CD4-positive, alpha-beta T cell treated with Interleukin-4 for 4 hours (primary cell): ENCODE results near the gene OLFML2B.
A peak's percentile ranks its signal among the peaks of the same experiment; 100 is the strongest.

Source experiments
- DNase-seq: peaks from one replicate; pipeline ENCODE4 v3.0.0-alpha.2; 2020

The OLFML2B gene

GRCh38 chr1:161973924-161974845 lies 49.5 kb downstream of the OLFML2B start:
- no peak for DNase-seq

GRCh38 chr1:161972828-161973227 lies 50.8 kb downstream of the OLFML2B start:
- no peak for DNase-seq

GRCh38 chr1:161970633-161971032 lies 53.0 kb downstream of the OLFML2B start:
- DNase-seq = no peak

- no peak for DNase-seq
Observed at GRCh38 chr1:161970036-161970435, 53.6 kb downstream of the OLFML2B start.

- no peak for DNase-seq
Observed at GRCh38 chr1:161966067-161966466, 57.6 kb downstream of the OLFML2B start.

GRCh38 chr1:161962091-161962887 lies 61.4 kb downstream of the OLFML2B start:
- DNase-seq = peak; percentile 25

GRCh38 chr1:161958425-161958824 lies 65.2 kb downstream of the OLFML2B start:
- DNase-seq = no peak

- DNase-seq = no peak
Observed at GRCh38 chr1:161956930-161957329, 66.7 kb downstream of the OLFML2B start.

GRCh38 chr1:161956097-161956496 lies 67.6 kb downstream of the OLFML2B start:
- DNase-seq = no peak

GRCh38 chr1:161955606-161956005 lies 68.1 kb downstream of the OLFML2B start:
- DNase-seq = no peak

- no peak for DNase-seq
Observed at GRCh38 chr1:161954466-161954865, 69.2 kb downstream of the OLFML2B start.

GRCh38 chr1:161954050-161954449 lies 69.6 kb downstream of the OLFML2B start:
- no peak for DNase-seq

- no peak for DNase-seq
Observed at GRCh38 chr1:161953256-161953920, 70.3 kb downstream of the OLFML2B start.

GRCh38 chr1:161952607-161953172 lies 71.0 kb downstream of the OLFML2B start:
- DNase-seq = no peak

- no peak for DNase-seq
Observed at GRCh38 chr1:161951646-161952045, 72.0 kb downstream of the OLFML2B start.

GRCh38 chr1:161950377-161950776 lies 73.3 kb downstream of the OLFML2B start:
- no peak for DNase-seq

GRCh38 chr1:161949548-161949947 lies 74.1 kb downstream of the OLFML2B start:
- DNase-seq = no peak

- no peak for DNase-seq
Observed at GRCh38 chr1:161948435-161948834, 75.2 kb downstream of the OLFML2B start.

- no peak for DNase-seq
Observed at GRCh38 chr1:161946071-161946987, 77.3 kb downstream of the OLFML2B start.

- no peak for DNase-seq
Observed at GRCh38 chr1:161945306-161946060, 78.2 kb downstream of the OLFML2B start.

GRCh38 chr1:161944381-161944780 lies 79.3 kb downstream of the OLFML2B start:
- DNase-seq = no peak
